ENCODE results near the gene TAOK2. TPM values are rescaled to one million over a fixed set of nuclear protein-coding genes. Genes with fewer than 3 reads are reported as not detected.
"Not testable (repeated sequence)": the region's sequence is repeated elsewhere in the genome, so short reads cannot be mapped to it uniquely, and the experiment has no call there.

TAOK2 gene
- total RNA-seq (2014; rRNA removed), result 87.7 and 93.3 TPM in 2 replicates
- polyA plus RNA-seq (2012), result 33.8 TPM

DNA sequence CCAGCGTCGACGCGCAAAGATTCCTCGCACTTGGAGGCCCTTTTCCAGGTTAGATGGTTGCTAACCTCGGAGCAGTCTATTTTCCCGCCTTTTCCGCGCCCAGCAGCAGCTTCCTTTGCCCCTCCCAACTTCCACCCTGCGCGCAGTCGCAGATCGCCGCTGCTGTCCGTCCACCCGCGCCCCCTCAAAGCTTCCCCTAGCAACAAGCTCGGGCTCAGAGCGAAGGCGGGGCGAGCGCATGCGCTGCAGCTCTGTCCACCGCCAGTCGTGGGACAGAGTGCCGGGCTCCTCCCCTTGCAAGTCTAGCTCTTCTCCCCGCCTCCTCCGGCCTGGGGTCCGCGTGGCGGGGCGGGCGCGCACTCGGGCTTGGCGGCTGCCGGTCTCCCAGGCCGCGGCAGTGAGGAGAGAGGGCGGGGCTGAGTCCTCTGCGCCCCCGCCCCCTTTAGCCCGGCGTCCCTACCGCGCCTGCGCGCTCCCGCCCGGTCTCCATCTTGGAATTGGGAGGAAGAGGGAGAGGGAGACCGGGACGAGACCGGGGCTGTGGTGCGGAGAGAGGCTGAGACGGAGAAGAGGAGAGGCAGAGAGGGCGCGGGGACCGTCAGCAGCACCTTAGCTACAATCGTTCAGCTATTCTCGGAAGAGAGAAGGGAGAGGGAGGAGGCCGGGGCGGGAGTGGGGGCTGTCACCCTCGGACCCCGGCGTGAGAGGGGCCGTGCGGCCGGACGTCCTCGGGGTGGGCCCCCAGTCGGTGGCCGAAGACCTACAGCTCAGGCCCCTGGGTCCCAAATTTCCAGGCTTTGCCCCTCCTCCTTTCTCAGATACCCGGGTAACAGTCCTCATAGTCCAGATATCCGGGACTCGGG is at the start of gene TAOK2:
TAOK2 (plus strand) TSS at position 485 of the 863 bp plus-strand sequence. CDS start 3,905 bp downstream, outside the sequence.
- DNase-seq (ENCODE audit: low read depth), result peak; percentile 99

GRCh38 chr16:29925105-29925756 is 48.4 kb upstream of the TAOK2 start:
- DNase-seq (ENCODE audit: low read depth), result no peak

- peak; percentile 79 for DNase-seq (ENCODE audit: low read depth)
These were observed 47.6 kb upstream of the TAOK2 start, which contains the start of gene KCTD13 for GRCh38 chr16:29925781-29926710. Gene KCTD13, minus strand, starts transcription at chr16:29926226. Its CDS starts 193 bp downstream, at chr16:29926033.

GRCh38 chr16:29926711-29927052 is 47.0 kb upstream of the TAOK2 start:
- peak; percentile 59 for DNase-seq (ENCODE audit: low read depth)

DNA sequence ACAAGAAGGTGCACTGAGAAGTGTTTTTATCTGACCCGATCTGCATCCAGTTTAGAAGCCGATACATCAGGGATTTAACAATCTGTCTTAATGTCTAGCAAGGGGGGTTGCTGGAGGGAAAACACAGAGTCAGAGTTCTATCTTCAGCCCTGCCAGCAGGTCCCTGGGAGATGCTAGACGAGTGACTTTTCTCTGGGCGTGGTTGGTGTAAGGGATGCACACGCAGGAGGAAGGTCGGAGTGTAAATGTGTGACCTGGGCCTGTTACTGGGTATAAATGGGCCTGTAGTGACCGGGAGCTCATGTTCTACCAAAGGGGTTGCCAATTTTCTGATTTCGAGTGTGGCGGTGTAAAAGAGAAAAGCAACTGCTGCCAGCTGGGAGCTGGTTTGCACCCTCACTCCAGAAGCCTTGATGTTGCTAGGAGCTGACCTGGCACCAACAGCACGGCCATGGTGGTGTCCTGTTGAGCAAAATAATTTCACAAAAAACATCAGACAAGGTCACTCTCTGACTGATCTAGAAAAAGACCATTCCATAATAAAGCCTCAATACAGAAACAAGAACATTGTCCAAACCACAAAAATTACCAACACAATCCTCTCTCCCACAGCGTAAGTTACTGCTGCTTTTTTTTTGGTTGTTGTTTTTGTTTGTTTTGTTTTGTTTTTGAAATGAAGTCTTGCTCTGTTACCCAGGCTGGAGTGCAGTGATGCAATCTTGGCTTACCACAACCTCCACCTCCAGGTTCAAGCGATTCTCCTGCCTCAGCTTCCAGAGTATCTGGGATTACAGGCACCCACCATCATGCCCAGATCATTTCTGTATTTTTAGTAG is 46.4 kb upstream of the TAOK2 start:
- DNase-seq (ENCODE audit: low read depth), result peak; percentile 25

DNA sequence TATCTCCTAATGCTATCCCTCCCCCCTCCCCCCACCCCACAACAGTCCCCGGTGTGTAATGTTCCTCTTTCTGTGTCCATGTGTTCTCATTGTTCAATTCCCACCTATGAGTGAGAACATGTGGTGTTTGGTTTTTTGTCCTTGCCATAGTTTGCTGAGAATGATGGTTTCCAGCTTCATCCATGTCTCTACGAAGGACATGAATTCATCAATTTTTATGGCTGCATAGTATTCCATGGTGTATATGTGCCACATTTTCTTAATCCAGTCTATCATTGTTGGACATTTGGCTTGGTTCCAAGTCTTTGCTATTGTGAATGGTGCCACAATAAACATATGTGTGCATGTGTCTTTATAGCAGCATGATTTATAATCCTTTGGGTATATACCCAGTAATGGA is 41.9 kb upstream of the TAOK2 start:
- DNase-seq (ENCODE audit: low read depth), result not testable (repeated sequence)

- peak; percentile 6 for DNase-seq (ENCODE audit: low read depth)
These were observed 33.0 kb upstream of the TAOK2 start for GRCh38 chr16:29940656-29941055.

GRCh38 chr16:29943846-29944799 is 29.5 kb upstream of the TAOK2 start:
- DNase-seq (ENCODE audit: low read depth), result peak; percentile 98

DNA sequence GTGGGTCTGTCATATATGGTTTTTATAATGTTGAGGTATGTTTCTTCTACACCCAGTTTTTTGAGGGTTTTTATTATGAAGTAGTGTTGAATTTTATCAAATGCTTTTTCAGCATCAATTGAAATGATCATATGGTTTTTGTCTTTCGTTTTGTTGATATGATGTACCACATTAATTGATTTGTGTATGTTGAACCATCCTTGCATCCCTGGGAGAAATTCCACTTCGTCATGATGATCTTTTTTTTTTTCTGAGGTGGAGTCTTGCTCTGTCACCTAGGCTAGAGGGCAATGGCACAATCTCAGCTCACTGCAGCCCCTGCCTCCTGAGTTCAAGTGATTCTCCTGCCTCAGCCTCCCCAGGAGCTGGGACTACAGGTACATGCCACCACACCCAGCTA is 25.8 kb upstream of the TAOK2 start:
- DNase-seq (ENCODE audit: low read depth), result no peak

GRCh38 chr16:29950806-29951461 is 22.7 kb upstream of the TAOK2 start:
- no peak for DNase-seq (ENCODE audit: low read depth)

DNA sequence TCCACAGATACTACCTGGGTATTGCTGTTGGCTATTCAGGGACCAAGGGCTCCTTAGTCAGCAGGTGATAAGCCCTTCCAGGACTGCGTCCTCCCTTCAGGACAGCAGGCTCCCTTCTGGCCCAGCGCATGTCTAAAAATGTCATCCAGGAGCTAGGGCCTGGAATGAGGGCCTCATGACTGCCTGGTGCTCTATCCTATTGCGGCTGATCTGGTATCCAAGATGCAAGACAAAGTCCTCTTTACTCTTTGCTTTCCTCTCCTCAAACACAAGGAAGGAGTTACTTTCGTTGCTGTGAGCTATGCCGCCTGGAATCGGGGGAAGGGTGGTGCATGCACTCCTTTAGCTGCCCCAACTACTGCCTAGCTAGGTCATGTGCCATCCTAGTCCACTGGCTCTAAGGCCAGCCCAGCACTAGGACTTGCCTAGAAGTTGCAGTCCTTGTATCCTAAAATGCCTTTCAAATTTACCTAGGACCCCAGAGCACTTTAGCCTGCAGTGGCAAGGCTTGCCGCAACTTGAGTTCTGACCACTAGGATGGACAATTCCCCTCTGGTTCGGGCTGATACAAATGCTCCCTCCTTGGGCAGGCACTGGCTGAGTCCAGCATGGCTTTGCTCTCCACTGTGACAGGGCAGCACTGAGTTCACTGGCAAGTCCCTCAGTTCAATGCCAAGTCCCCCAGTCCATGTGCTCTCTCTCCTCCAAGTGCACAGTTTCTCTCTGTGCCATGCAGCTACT is 21.9 kb upstream of the TAOK2 start:
- DNase-seq (ENCODE audit: low read depth), result no peak

- no peak for DNase-seq (ENCODE audit: low read depth)
These were observed 14.9 kb upstream of the TAOK2 start for GRCh38 chr16:29958756-29959155.

GRCh38 chr16:29959293-29959692 is 14.4 kb upstream of the TAOK2 start:
- no peak for DNase-seq (ENCODE audit: low read depth)

DNA sequence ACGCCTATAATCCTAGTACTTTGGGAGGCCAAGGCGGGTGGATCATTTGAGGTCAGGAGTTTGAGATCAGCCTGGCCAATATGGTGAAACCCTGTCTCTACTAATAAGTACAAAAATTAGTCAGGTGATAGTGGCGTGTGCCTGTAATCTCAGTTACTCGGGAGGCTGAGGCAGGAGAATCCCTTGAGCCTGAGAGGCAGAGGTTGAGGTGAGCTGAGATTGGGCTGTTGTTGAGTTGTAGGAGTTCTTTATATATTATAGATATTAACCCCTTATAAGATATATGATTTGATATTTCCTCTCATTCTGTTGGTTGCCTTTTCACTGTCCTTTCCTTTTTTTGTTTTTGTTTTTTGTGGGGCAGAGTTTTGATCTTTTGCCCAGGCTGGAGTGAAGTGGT is 13.8 kb upstream of the TAOK2 start:
- DNase-seq (ENCODE audit: low read depth), result not testable (repeated sequence)

- no peak for DNase-seq (ENCODE audit: low read depth)
These were observed 12.6 kb upstream of the TAOK2 start for GRCh38 chr16:29961127-29961478.

DNA sequence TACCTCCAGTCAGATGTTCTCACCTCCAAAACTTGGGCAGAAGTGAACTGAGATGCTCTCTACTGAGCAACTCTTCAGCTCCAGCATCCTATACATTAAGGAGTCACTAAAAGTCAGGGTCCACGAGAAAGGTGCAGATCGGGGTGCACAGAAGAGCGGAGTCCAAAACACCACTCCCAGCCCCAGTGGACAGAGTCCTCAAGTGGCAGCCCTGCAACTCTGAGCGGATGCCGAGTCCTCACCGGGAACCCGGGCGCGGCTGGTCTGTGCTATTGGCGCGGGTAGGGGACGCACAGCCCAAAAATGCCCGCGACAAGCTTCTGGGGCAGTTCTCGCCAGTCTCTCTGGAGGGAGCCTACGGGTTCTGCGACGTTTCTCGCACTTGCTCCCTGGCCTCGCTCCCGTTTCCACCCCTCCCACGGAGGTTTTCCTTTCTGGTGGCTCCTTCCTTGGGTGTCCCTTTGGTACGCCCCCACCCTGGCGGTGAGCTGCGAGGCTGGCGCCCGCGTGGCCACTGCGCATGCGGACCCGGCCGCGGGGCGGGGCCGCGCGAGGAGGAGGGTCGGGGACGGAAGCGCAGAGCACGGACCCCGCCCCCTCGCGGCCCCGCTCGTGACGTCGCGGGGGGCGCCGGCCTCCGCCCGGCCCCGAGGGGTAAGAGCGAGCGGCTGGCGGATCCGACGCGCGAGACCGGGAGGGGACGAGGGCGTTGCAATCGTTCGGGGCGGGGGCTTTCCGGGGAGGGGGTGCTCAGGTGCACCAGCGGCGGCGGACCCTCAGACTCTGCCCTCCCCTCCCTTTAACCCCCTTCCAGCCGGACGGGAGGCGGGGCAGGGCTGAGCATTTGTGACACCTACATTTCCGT is 12.0 kb upstream of the TAOK2 start, which contains the start of gene TMEM219:
TMEM219 (plus strand) TSS at position 601 of the 865 bp plus-strand sequence. CDS start 1,065 bp downstream, outside the sequence.
- DNase-seq (ENCODE audit: low read depth), result peak; percentile 85

DNA sequence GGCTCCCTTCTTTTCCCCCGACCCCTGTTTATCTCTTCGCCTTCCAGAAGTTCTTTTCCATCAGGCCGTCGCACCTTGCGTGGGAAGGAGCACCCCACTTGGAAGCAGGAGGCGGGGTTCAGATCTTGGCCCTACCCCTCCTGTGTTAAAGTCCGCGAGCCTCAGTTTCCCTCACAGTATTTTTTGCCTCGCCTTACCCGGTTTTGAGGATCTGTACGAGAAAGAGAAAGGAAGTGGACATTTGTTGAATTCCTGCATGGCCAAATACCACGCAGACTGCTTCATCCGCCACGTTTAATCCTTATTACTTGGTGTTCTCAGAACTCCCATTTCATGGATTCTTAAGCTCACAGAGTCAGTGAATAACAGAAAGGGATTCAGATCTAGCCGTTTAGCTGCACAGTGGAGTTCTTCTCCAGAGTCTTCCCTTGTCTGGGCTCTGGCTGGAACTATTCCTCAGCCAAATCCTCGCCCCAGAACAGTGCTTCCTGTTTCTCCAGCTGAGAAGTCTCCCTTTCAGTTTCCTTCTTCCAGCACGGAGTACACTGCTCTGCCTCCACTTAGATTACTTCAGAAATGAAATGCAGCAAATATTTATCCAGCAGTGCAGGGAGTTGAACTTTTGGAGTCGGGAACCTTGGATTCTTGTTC is 11.2 kb upstream of the TAOK2 start:
- DNase-seq (ENCODE audit: low read depth), result no peak

Measured in LHCN-M2 (cell line).